RWPE1 (cell line): ENCODE data around the gene NADSYN1.
"Not testable (repeated sequence)": the region's sequence is repeated elsewhere in the genome, so short reads cannot be mapped to it uniquely, and the experiment has no call there.

Experiments used
- CTCF ChIA-PET: fragments of 350-600 bp; sonication (Branson Sonifier 250); formaldehyde crosslinking; extraction: SDS; loops from one replicate; lab custom pipeline; 2021; lab: Yijun Ruan, JAX
- POLR2A ChIA-PET: fragments of 400-600 bp; formaldehyde crosslinking; extraction: SDS; loops from one replicate; lab custom pipeline; 2020; ENCODE audit warnings: antibody characterized with exemption; ENCODE audit not compliant: low non-redundant PET; lab: Yijun Ruan, JAX
- DNase-seq: peaks from one replicate; pipeline ENCODE4 v3.0.0; 2012; ENCODE audit warnings: low spot score
- H3K27ac ChIP-seq: fragments of 450-650 bp; 2 replicates; pipeline ENCODE4 v1.5.1; 2017
- TF ChIP-seq, protein P1 (sequence below): fragments of 450-650 bp; conservative IDR thresholded peaks from 2 replicates; pipeline ENCODE4 v1.5.1; 2017; ENCODE audit warnings: low read depth, mild to moderate bottlenecking

The NADSYN1 gene

DNA sequence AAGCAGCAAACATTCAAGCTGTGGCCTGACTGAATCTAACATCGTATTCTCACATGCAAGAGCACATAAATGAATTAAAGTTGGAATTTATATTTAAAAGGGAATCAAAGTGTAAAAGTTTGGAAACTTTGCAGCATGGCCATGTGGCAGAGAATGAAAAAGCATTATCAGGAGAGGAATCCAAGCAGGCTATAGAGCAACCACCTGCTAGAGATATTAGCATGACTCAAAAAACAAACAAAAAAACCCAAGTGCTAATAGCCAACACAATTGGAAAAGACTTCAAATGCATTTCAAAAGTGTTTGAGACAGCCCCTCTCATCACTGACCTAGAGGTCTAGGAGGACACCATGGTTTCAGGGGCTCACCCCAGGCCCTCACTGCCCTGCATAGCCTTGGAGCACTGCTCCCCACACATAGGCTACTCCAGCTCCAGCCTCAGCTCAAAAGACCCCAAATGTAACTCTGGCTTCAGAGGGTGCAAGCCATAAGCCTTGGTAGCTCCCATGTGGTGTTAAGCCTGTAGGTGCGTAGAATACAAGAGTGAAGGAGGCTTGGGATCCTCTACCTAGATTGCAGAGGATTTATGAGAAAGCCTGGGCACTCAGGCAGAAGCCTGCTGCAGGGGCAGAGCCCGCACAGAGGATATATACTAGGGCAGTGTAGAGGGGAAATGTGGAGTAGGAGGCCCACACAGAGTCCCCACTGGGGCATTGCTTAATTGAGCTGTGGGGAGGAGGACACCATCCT, 72.4 kb downstream of the NADSYN1 start:
- TF ChIP-seq, protein P1, sequence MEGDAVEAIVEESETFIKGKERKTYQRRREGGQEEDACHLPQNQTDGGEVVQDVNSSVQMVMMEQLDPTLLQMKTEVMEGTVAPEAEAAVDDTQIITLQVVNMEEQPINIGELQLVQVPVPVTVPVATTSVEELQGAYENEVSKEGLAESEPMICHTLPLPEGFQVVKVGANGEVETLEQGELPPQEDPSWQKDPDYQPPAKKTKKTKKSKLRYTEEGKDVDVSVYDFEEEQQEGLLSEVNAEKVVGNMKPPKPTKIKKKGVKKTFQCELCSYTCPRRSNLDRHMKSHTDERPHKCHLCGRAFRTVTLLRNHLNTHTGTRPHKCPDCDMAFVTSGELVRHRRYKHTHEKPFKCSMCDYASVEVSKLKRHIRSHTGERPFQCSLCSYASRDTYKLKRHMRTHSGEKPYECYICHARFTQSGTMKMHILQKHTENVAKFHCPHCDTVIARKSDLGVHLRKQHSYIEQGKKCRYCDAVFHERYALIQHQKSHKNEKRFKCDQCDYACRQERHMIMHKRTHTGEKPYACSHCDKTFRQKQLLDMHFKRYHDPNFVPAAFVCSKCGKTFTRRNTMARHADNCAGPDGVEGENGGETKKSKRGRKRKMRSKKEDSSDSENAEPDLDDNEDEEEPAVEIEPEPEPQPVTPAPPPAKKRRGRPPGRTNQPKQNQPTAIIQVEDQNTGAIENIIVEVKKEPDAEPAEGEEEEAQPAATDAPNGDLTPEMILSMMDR: no peak
- DNase-seq: no peak
- ChIA-PET CTCF (interaction anchor here (1.0 kb wide), 1 partner anchor 18 kb away, joined by 3 read pairs; no protein-coding TSS in a partner anchor), POLR2A (no interaction called here)
- no peak overlapping the region for H3K27ac ChIP-seq

DNA sequence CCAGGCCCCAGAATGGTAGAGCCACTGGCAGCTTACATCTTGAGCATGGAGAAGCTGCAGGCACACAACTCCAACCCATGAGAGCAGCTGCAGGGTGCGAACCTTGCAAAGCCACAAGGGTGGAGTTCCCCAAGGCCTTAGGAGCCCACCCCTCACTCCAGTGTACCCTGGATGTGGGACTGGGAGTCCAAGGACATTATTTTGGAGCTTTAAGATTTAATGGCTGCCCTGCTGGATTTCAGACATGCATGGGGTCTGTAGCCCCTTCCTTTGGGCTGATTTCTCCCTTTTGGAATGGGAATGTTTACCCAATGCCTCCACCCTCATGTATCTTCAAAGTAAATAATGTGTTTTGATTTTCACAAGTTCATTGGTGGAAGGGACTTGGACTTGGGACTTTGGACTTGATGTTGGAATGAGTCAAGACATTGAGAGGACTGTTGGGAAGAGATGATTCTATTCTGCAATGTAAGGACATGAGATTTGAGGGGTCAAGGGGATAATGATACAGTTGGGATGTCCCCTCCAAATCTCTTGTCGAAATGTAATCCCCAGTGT, 73.0 kb downstream of the NADSYN1 start:
- ChIA-PET CTCF (interaction anchor here (1.0 kb wide), 1 partner anchor 17 kb away, joined by 3 read pairs; no protein-coding TSS in a partner anchor), POLR2A (no interaction called here)
- DNase-seq: no peak
- H3K27ac ChIP-seq: no peak overlapping the region
- TF ChIP-seq, protein P1: no peak

DNA sequence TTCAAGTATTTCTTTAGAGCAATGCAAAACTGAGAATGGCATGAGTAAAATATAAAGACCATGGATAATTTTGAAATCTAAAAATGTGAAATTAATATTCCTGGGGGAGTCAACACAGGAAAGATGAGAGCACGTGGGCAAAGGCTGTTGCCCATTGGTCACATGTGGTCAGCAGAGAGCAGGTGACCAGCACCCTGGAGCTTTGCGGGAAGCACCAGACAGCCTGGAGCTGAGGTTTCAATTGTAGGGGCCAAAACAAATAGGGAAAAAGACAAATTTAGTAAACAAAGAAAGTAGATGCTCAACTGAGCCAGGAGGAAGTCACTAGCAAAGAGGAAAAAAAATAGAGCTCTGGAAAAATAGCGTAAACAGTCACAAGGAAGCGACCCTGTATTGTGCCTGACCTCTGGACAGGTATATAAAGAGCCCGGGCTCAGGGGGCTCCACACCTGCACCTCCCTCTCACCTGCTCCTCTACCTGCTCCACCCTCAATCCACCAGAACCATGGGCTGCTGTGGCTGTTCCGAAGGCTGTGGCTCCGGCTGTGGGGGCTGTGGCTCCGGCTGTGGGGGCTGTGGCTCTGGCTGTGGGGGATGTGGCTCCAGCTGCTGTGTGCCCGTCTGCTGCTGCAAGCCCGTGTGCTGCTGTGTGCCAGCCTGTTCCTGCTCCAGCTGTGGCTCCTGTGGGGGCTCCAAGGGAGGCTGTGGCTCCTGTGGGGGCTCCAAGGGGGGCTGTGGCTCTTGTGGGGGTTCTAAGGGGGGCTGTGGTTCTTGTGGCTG, 74.0 kb downstream of the NADSYN1 start, which contains the start of gene KRTAP5-7:
Gene KRTAP5-7 (plus strand): TSS at position 472 of the 780 bp plus-strand sequence. CDS start 34 bp downstream, at position 506.
- POLR2A ChIA-PET, CTCF ChIA-PET, H3K27ac ChIP-seq, DNase-seq: not testable (repeated sequence)

DNA sequence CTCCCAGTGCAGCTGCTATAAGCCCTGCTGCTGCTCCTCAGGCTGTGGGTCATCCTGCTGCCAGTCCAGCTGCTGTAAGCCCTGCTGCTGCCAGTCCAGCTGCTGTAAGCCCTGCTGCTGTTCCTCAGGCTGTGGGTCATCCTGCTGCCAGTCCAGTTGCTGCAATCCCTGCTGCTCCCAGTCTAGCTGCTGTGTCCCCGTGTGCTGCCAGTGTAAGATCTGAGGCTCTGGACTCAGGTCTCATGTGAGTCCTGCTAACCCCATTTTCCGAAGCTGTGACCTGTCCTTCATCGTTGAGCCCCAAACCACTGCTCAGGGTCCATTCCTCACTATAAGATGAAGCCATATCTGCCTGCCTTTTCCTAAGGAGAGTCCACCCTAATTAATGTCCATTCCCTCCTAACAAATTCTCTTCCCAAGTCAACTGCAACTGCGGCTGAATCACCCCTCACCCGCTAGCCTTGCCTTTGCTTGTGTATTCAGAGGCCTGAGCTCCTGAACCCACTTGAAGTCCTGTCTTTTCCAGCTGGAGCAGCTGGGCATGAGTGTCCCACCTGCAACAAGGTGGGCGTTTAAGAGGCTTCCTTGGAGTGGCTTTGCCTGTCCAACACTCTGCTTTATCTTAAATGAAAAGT, 74.7 kb downstream of the NADSYN1 start:
- no peak overlapping the region for H3K27ac ChIP-seq
- CTCF ChIA-PET: no interaction called here
- POLR2A ChIA-PET: no interaction called here
- TF ChIP-seq, protein P1: no peak
- DNase-seq: no peak

DNA sequence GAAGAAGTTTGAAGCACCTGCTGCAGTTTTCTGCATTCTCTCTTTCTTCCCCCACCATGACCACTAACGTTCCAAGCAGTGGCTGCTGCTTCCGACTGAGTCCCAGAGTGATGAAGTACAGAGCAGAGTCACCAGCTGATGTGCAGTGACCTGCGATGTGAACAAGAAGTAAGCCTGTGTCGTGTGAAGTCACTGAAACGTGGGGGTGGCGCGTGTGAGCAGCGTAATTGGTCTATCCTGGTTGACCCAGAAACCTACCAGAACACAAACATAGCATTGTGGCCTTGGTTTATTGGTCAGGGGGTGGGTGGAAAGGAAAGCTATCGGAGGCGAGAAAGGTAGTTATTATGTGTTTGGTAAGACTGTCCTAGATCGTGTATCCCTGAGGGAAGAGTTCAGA, 77.6 kb downstream of the NADSYN1 start:
- DNase-seq: no peak
- H3K27ac ChIP-seq: no peak overlapping the region
- TF ChIP-seq, protein P1: no peak
- POLR2A ChIA-PET: no interaction called here
- CTCF ChIA-PET: no interaction called here

DNA sequence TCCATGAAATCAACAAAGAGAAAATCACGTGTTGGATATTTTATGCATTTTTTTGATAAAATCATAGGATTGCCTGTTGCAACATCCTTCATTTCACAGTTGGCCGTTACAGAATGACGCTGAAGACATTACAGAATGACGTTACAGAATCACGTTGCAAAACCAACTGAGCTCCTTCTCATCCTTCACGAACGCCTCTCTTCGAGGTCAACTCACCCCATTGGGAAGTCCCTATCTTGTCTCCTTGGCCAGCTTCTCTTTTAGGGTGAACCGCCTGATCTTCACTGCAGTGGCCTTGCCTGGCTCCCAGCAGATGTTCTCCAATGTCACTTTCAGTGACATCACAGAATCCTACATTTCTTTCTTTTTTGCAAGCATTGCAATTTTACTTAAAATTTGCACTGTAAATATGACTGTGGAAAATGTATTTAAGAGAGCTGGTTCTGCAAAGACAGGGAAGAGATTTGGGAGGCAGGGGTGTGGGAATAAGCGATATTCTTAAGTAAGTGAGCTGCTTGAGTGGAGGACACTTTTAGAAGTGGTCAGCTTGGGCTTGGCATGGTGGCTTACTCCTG, 79.1 kb downstream of the NADSYN1 start:
- no peak overlapping the region for H3K27ac ChIP-seq
- POLR2A ChIA-PET: no interaction called here
- TF ChIP-seq, protein P1: no peak
- CTCF ChIA-PET: no interaction called here
- no peak for DNase-seq

DNA sequence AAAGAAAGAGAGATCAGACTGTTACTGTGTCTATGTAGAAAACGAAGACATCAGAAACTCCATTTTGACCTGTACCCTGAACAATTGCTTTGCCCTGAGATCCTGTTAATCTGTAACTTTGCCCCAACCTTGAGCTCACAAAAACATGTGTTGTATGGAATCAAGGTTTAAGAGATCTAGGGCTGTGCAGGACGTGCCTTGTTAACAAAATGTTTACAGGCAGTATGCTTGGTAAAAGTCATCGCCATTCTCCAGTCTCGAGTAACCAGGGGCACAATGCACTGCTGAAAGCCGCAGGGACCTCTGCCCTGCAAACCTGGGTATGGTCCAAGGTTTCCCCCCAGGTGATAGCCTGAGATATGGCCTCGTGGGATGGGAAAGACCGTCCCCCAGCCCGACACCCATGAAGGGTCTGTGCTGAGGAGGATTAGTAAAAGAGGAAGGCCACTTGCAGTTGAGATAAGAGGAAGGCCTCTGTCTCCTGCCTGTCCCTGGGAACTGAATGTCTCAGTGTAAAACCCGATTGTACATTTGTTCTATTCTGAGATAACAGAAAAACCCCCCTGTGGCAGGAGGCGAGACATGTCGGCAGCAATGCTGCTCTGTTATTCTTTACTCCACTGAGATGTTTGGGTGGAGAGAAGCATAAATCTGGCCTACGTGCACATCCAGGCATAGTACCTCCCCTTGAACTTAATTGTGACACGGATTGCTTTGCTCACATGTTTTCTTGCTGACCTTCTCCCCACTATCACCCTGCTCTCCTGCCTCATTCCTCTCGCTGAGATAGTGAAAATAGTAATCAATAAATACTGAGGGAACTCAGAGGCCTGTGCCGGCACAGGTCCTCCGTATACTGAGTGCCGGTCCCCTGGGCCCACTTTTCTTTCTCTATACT, 82.0 kb downstream of the NADSYN1 start:
- POLR2A ChIA-PET, H3K27ac ChIP-seq, CTCF ChIA-PET, DNase-seq: not testable (repeated sequence)
